A549 treated with ZK216348 at 1 μM for 4 hours (cell line): ENCODE results near the gene STK17A. TPM values are rescaled to one million over a fixed set of nuclear protein-coding genes. Genes with fewer than 3 reads are reported as not detected.

Experiments
- total RNA-seq: library from RNA; stranded (reverse); fragments of 200-300 nt; extraction: Qiagen RNA extraction; gene quantifications from 5 replicates; pipeline ENCODE4 v1.2.3, GENCODE V29; 2022; ENCODE audit warnings: low read depth

The STK17A gene
- total RNA-seq, result 24.4 to 33.6 TPM (median 32.1 TPM) in 5 replicates

GRCh38 chr7:43582503-43583423 is at the start of gene STK17A:
Gene STK17A (plus strand): TSS chr7:43583108. CDS start chr7:43583244, 136 bp downstream.

Other genes starting within 250 kb of the STK17A start
- gene COA1, start 146.4 kb downstream of the STK17A start, total RNA-seq, result 86.3 to 105 TPM (median 88.6 TPM) in 5 replicates
- gene BLVRA, start 175.6 kb downstream of the STK17A start, total RNA-seq, result 69.0 to 85.8 TPM (median 72.2 TPM) in 5 replicates